Activated CD4-positive, alpha-beta T cell treated with anti-CD3 and anti-CD28 coated beads for 4 hours (primary cell): ENCODE data around the gene DNAJC8.

ENCODE experiments used
- DNase-seq, 2 donors: peaks; one replicate each; pipeline ENCODE4 v3.0.0-alpha.2; 2020

DNAJC8 gene, protein sequence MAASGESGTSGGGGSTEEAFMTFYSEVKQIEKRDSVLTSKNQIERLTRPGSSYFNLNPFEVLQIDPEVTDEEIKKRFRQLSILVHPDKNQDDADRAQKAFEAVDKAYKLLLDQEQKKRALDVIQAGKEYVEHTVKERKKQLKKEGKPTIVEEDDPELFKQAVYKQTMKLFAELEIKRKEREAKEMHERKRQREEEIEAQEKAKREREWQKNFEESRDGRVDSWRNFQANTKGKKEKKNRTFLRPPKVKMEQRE

DNA sequence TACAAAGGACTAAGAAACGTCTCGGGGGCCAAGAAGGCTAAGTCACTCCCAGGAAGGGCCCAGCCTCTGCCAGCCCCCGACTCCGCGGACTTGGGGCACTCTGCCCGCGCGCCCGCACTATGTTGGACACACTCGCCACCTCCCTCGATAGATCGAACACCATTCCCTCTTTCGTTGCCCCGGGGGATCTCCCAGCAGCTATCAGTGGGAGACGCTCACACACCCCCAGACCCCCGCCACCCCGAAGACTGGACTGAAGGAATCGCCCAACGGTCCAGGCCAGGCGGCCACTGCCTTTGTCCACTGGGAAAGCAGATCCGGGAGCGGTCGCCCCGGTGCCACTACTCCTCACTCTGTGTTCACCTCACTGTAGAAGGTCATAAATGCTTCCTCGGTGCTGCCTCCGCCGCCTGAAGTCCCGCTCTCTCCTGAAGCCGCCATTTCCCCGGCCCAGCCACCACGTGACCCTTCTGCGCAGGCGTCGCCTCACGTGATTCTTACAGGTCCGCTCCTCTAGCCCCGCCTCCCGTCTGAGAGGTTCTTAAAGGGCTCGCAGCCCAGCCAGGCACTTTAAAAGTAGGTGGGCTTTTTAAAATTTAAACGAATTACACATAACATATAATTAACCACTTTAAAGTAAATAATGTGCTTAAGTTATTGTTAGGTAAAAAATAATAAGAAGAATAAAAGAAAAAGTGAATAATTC lies at the start of gene DNAJC8:
TSS of gene DNAJC8 (minus strand) at position 472 of the 706 bp plus-strand sequence. CDS start at position 441, 31 bp downstream.
- DNase-seq, result peak; percentile 95 to 96

DNA sequence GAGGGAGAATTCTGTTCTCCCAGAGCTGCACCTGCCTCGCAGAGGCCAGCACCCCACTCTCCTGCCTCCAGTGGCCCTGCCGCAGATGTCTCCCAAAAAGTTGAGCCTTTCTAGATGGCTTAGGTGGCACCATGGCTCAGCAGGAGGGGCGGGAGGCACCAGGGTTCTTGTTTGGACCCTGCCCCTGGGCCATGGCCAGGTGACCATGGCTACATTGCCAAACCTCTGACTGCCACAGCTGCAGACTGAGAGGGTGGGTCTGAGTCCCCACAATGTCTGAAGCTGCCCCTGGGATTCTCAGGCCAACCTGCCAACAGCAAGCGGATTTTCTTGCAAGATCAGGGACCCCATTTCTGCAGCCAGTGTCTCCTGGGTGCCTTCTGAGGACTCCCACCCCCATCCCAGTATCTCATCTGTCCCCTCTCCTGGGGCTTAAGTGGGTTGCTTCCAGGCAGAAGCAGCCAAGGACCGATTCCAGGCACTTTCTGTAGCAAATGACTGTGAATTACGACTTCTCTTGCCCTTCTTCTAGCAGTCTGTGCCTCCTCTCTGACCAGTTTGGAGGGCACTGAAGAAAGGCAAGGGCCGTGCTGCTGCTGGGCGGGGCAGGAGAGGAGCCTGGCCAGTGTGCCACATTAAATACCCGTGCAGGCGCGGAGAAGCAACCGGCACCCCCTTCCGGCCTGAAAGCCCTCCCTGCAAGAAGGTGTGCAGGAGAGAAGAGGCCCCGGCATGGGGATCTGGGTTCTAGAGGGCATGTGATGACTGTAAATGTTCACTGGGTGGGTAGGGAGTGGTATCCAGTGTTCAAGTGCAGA lies 49.0 kb upstream of the DNAJC8 start:
- no peak for DNase-seq

DNA sequence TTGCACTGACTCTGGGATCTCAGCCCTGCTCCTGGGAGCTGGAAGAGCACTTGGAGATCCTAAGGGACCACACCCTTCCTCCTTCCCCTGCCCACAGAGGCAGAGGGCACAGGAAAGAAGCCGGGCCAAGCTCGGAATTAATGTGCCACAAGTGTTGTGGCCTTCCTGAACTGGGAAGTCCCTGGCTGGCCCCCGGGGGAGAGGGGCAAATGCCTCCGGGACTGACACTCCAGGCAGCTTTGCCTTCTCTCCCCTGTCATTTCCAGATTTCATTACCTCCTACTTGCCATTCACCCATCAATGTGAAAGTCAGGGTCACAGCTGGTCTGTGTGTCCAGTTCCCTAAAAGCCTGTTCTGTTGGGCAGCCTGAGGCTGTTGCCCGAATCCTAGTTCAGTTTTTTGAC lies 48.1 kb upstream of the DNAJC8 start:
- no peak for DNase-seq

DNA sequence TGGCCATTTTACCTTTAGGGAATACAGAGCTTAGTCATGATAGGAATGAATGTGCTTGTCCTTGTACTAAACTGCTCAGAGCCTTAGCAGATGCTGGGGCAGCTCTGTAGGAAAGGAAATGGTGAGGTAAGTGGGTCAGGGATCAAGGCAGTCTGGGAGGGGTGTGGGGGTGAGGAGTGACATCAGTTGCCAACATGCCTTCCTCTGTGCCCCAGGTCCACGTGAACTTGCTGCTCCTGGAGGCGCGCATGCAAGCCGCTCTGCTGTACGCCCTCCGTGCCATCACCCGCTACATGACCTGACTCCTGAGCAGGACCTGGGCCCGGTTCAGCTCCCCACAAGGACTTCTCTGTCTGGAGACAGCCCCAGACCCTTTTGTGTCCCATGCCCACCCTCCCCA lies 47.7 kb upstream of the DNAJC8 start:
- no peak for DNase-seq

DNA sequence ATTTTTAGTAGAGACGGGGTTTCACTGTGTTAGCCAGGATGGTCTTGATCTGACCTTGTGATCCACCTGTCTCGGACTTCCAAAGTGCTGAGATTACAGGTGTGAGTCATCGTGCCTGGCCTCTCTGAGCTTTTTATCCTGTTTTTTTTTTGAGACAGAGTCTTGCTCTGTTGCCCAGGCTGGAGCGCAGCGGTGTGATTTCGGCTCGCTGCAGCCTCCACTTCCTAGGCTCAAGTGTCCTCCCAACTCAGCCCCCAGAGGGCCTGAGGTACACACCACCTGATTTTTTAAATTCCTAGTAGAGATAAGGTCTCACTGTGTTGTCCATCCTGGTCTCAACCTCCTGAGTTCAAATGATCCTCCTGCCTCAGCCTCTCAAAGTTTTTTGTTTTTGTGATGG lies 46.9 kb upstream of the DNAJC8 start:
- no peak for DNase-seq

DNA sequence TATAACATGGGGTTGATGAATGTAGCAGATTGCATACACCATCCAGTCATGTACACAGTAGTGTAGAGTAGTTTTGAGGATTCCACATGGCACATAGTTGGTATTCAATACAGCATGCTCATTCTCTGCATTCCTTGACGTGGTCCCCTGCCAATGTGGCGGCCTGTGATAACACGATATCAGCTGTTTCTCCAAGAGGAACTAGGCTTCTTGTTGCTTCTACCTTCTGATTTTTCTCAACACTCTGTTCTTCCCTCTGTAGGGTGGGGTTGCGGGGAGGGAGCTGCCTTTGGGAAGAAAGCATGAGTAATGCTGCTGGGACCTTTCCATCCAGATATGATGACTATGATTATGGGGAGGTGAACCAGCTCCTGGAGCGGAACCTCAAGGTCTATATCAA lies 45.9 kb upstream of the DNAJC8 start:
- DNase-seq, result no peak

DNA sequence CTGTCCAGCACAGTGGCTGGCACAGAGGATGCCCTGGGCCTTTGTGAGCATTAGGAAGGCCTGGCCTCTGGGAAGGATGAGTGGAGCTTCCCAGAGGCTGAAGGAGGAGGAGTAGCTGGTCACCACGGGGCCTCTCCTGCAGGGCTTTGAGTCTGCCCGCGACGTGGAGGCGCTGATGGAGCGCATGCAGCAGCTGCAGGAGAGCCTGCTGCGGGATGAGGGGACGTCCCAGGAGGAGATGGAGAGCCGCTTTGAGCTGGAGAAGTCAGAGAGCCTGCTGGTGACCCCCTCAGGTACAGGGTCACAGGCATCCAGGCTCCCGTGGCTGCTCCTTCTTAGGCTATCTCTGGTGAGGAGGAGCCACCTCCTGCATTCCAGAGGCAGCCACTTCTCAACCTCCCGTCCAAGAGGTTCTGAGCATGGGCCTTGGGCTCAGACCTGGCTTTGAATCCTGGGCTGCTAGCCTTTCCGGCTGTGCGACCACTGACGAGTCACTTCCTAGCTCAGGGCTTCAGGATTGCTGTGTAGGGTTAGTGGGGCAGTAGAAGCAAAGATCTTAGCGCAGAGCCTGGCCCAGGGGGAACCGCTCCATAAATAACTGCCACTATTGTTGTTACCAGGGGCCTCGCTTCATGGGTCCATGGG lies 40.5 kb upstream of the DNAJC8 start:
- no peak for DNase-seq

DNA sequence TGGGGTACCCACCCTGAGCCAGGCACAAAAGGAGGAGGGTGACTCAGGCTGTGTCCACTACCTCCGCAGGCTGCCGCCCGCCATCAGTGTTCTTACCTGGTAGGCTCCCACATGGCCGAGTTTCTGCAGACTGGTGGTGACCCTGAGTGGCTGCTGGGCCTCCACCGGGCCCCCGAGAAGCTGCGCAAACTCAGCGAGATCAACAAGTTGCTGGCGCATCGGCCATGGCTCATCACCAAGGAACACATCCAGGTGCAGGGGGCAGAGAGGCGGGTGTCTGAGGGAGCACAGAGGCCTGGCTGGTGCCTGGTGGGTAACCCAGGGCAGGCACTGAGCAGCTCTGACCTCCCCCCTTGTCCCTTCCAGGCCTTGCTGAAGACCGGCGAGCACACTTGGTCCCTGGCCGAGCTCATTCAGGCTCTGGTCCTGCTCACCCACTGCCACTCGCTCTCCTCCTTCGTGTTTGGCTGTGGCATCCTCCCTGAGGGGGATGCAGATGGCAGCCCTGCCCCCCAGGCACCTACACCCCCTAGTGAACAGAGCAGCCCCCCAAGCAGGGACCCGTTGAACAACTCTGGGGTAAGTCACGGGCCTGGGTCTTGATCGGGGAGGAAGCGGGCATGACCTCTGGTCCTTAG lies 39.5 kb upstream of the DNAJC8 start:
- DNase-seq, result no peak

DNA sequence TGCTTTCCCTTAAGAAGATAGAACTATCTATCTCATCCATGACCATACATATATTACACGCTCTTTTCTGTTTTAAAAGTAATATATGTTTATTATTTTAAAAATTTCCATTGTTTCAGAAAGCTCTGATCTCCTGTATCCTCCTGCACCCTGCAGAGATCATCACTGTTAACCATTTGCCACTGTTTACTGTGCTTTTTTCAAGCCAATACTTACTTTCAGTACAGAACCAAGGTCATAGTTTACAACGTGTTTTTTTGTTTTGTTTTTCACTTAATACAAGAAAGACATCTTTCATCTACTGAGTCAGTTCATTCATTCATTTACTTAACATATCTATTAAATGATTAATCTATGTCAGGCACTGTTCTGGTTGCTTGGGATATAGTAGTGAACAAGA lies 36.7 kb upstream of the DNAJC8 start:
- DNase-seq, result no peak

DNA sequence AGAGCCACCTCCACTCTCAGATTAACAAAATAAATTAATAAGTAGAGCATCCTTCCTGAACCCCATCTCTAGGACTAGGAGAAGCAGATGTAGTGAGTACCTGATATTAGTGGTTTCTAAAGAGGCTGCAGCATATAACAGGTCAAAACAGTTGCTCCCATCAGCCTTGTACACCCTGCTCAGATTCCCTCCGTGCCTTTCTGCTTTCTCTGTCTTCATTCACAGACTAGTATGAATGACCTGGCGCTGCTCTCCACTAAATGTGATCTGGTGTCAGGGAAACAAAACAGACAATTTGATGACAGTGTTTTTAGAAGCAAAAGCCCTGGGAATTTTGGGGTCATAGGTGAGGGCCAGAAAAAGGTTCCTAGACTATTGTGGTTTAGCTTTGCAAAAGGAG lies 34.8 kb upstream of the DNAJC8 start:
- DNase-seq, result no peak

DNA sequence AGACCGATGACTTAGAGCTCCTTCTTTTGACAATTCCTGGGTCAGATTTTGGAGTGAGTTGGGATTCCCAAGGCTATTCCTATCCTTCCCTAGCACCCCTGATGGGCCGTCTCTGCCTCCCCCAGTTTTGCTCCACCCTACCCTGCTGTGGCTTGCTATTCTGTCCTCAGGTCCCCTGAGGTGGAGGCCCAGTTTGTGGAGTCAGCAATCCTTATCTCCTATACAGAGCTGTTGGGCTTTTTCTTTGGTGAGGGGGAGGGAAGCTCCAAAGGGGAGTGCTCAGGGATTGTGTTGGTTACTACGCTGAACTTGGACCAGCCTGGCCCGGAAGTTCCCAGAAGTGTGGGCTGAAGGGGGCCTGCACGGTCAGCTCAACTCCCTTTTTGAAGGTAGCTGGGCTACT lies 34.1 kb upstream of the DNAJC8 start:
- no peak for DNase-seq

DNA sequence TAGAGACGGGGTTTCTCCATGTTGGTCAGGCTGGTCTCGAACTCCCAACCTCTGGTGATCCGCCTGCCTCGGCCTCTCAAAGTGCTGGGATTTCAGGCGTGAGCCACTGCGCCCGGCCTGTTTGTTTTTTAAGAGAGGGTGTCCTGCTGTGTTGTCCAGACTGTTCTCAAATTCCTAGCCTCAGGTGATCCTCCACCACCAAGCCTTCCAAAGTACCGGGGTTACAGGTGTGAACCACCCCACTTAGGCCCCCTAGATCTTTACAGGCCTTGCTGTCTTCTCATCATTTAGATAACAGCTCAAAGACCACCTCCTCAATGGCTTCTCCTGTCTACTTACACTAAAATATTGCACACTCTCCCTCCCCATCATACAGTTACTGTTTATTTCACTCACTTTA lies 32.7 kb upstream of the DNAJC8 start:
- no peak for DNase-seq

DNA sequence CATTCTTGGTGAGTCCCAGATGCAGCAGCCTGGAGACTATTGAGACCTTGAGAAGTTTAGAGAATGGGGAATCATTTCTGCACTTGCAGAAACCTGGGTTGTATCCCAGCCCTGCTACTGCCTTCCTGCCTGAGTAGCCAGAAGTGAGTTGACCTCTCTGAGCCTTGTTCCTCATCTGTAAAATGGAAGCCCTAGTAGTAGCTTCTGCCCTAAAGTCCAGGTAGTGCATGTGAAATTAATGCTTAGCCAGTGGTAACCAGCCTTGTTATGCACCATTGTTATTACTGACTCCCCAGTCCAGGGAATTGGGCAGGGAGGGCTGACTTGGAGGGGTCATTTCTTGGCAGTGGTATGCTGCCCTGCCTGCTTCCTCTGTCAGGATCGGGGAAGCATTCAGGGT lies 32.1 kb upstream of the DNAJC8 start:
- DNase-seq, result no peak

DNA sequence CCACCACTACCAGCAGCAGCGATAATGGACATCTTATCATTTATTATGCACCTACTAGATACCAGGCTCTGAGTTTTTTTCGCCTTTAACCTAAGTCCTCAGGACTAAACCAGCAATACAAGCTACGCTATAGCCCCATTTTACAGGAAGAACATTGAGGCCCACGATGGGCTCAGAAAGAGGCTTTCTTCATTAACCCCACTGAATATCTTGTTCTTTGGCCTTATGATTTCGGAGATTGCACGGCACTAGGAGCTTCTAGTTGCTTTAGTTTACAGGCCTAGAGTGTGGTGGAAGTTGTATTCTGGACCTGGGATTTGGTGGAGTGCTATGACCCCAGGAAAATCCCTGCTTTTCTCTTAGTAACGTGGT lies 28.0 kb upstream of the DNAJC8 start:
- no peak for DNase-seq

DNA sequence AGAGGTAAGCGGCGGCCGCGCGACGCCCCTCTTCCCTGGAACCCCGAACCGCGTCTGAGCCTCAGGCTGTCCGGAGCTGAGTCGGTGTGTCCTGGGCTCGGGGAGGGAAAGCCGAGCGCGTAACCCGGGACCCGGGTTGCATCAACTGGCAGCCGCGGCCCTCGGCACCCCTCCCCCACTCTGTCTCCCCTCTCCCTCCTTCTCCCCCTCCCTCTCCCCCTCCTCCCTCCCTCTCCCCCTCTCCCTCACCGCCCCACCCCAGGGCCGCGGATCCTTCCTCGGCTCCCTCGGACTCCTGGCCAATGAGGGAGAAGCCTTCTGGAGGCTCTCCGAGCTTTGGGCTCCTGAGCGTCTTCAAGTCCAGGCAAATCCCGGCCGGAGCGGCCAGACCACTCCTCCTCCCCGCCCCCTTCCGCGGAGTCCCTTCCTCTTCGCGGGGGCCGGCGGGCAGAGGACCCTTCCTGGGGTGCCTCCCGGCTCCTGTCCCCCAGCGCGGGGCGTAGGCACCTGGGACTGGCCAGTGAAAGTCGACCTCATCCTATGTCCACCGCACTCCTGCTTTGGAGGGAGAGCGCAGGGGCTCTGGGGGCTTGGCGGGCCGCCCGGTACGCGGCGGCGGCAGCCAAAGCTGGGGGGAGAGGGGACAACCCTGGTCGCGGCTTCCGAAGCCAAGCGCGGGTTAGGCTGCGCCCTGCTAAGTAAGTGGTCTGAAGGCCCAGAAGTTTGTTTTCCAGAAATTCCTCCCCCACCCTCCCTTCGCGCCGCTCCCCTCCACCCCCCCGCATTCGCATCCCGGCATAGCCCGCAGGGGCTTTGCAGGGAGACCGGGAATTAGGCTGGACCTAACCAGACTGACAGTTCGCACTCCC lies 27.3 kb upstream of the DNAJC8 start:
- peak; percentile 36 to 41 for DNase-seq

DNA sequence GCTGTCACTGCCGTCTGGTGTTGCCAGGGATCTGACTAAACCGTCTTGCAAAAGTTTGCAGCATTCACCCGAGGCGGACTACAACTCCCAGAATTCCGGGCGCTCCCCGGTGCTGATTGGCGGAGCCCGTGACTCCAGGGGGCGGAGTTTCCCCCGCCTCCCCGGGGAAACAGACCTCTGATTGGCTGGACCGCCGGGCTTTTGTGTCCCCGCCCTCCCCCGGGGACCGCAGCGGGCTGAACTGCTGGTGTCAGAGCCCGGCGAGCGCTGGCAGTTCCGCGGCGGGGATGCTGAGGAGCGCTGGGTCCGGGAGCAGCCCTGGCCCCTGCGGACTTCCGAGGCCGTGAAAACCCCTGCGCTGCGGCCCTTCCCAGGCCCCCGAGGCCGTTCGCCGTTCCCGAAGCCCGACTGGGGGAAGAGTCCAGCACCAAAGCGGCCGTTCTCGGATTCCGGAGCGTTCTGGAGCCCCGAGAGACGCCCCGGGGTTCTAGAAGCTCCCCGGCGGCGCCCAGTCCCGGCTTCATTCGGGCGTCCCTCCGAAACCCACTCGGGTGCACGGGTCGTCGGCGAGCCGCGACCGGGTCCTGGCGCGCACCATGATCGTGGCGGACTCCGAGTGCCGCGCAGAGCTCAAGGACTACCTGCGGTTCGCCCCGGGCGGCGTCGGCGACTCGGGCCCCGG lies 26.6 kb upstream of the DNAJC8 start, which contains the start of gene SESN2:
TSS of gene SESN2 (plus strand) at position 267 of the 682 bp plus-strand sequence. CDS start at position 597, 330 bp downstream.
- peak; percentile 99 for DNase-seq

DNA sequence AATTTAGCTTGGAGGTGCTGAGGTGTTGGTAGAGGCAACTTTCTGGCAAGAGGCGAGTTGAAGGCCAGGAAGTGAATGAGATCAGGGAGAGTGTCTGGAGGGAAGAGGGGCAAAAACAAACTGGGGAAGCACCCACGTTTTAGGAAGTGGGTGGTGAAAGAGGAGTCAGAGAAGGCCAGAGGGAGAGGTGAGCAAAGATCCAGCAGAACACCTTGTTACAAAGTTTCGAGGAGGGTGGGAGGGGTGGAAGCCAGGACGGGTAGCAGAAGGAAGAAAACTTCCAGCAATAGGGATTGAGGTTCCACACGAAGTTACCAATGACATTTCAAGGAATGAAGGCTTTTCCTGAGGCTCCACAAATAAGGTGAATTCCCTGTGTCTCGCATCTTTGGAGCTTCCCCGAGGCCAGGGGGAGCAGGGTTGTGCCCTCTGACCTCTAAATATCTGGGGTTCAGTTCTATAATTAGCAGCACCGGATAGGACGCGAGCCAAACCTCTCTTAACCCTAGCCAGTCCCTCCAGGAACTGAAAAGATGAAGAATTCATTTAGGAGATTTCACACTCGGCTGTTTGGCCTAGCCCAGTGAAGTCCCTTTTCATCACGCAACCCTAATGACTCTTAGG lies 25.9 kb upstream of the DNAJC8 start:
- DNase-seq, result no peak

DNA sequence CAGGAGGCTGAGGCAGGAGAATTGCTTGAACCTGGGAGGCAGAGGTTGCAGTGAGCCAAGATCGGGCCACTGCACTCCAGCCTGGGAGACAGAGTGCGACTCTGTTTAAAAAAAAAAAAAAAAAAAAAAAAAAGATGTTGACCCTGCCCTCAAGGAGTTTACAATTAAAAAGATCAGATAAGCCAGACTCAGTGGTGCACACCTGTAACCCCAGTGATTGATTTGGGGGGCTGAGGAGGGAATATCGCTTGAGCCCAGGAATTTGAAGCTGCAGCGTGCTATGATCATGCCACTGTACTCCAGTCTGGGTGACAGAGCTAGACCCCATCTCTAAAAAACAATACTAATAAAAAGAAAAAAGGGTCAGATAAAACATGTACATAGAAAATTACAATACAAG lies 24.9 kb upstream of the DNAJC8 start:
- no peak for DNase-seq

DNA sequence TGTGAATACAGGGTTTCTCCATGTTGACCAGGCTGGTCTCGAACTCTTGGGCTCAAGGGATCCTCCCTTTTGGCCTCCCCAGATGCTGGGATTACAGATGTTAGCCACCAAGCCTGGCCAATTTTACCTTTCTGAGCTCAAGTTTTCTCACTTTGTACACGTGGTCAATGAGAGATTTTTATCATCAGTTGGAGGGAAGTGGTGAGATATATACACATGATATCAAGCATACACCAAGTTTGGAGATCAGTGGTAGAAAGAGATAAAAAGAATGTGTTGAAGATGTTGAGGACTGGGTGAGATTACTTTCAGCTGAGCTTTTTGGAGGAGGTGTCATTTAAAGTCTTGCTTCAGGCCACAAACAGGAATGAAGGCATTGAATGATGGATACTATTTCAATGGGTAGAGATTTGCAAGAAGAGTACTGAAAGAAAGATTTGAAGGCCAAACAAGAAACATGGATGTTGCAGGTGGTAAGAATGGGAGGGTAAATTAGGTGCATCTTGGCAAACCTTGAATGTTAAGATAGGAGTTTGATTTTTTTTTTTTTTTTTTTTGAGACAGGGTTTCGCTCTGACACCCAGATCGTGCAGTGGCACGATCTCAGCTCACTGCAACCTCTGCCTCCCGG lies 23.5 kb upstream of the DNAJC8 start:
- DNase-seq, result no peak

DNA sequence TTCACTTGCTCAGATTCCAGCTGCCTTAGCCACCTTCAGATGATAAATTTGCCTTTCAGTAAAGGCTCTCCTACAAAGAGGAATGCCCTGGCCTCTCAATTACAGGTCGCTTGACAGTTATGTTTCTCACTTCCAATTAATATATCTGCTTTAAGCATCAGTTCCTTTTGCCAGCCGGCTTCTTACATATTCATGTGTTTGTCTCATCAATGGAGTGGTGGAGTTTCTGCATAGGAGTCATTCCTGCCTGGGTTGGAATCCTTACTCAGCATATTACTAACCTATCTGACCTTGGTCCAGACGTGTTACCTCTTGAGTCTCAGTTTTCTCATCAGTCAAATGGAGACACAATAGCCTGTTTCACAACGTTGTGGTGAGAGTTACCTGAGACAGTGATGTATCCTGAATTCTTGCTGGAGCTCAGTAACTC lies 17.1 kb upstream of the DNAJC8 start:
- DNase-seq, result no peak
